ENCODE data around the gene APEH. TPM values are rescaled to one million over a fixed set of nuclear protein-coding genes. Genes with fewer than 3 reads are reported as not detected.

The APEH gene
- total RNA-seq, 2 donors from 2014 or later: 57.6 to 108 TPM

- Histone ChIP-seq H3K9me3 (no peaks in the 10 kb centered on the region), H3K27me3 (replicated peaks; ENCODE audit: insufficient read depth) (no peaks in the 10 kb centered on the region), H3K36me3 (no peaks in the 10 kb centered on the region), H3K4me1 (ENCODE audit: control insufficient read depth in 1 of 2, low read depth in 2 of 2) (no peaks in the 10 kb centered on the region), H3K4me3 (no peak overlapping the region), H3K27ac (no peak overlapping the region)
- no peak for TF ChIP-seq CTCF (IDR thresholded peaks at IDR 0.05)
- DNase-seq (ENCODE audit: low spot score): no peak
- no peak for ATAC-seq (ENCODE audit: insufficient number of reproducible peaks, low FRiP score, low read depth)
These were observed 11.3 kb upstream of the APEH start for GRCh38 chr3:49662720-49663413.

- Histone ChIP-seq H3K9me3 (no peaks in the 10 kb centered on the region), H3K36me3 (no peaks in the 10 kb centered on the region), H3K27me3 (replicated peaks; ENCODE audit: insufficient read depth) (no peaks in the 10 kb centered on the region), H3K4me3 (no peak overlapping the region), H3K4me1 (ENCODE audit: control insufficient read depth in 1 of 2, low read depth in 2 of 2) (no peaks in the 10 kb centered on the region), H3K27ac (no peak overlapping the region)
- no peak for TF ChIP-seq CTCF (IDR thresholded peaks at IDR 0.05)
- ATAC-seq (ENCODE audit: insufficient number of reproducible peaks, low FRiP score, low read depth): no peak
- no peak for DNase-seq (ENCODE audit: low spot score)
These were observed 10.3 kb upstream of the APEH start for GRCh38 chr3:49663831-49664230.

- Histone ChIP-seq H3K9me3 (no peaks in the 10 kb centered on the region), H3K27ac (no peak overlapping the region), H3K36me3 (no peaks in the 10 kb centered on the region), H3K4me3 (no peak overlapping the region), H3K4me1 (ENCODE audit: control insufficient read depth in 1 of 2, low read depth in 2 of 2) (no peaks in the 10 kb centered on the region), H3K27me3 (replicated peaks; ENCODE audit: insufficient read depth) (no peaks in the 10 kb centered on the region)
- ATAC-seq (ENCODE audit: insufficient number of reproducible peaks, low FRiP score, low read depth): no peak
- TF ChIP-seq CTCF (IDR thresholded peaks at IDR 0.05): no peak
- DNase-seq (ENCODE audit: low spot score): no peak
These were observed 9.9 kb upstream of the APEH start for GRCh38 chr3:49664300-49664699.

DNA sequence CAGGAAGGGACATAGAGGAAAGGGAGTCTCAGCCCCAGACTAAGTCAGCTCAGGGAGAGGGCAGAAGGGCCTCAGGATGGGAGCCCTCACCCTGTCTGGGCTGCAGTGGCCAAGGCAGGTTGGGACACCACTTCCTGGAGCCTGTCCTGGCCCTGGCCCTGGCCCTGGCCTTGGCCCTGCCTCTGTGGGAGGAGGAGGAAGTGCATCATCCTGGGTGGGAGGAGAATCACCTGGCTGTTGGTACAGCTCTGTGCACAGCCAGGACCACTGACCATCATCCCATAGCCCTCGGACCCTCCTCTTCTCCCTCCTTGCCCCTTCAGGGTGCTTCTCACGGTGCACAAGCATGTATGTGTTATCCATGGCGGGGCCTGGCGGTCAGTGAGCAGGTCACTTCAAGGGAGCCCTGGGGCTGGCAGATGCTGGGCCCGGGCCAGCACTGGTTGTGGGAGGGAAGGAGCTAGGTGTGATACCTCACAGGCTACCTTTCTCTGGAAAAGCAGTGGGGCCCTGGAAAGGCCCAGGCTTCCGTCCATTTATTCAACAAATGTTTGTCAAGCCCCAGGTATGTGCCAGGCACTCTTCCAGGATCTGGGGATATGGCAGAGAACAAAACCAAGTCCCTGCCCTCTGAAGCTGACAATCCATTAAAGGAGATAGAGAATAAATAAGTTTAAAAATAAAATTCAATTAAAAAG, 8.2 kb upstream of the APEH start:
- Histone ChIP-seq H3K27me3 (replicated peaks; ENCODE audit: insufficient read depth) (no peaks in the 10 kb centered on the region), H3K36me3 (no peaks in the 10 kb centered on the region), H3K27ac (no peak overlapping the region), H3K4me3 (no peak overlapping the region), H3K9me3 (no peaks in the 10 kb centered on the region), H3K4me1 (ENCODE audit: control insufficient read depth in 1 of 2, low read depth in 2 of 2) (no peaks in the 10 kb centered on the region)
- TF ChIP-seq CTCF (IDR thresholded peaks at IDR 0.05): no peak
- DNase-seq (ENCODE audit: low spot score) (no peak), ATAC-seq (ENCODE audit: insufficient number of reproducible peaks, low FRiP score, low read depth) (no peak)

GRCh38 chr3:49666592-49666991, 7.6 kb upstream of the APEH start:
- Histone ChIP-seq H3K9me3 (no peaks in the 10 kb centered on the region), H3K4me1 (ENCODE audit: control insufficient read depth in 1 of 2, low read depth in 2 of 2) (no peaks in the 10 kb centered on the region), H3K27me3 (replicated peaks; ENCODE audit: insufficient read depth) (no peaks in the 10 kb centered on the region), H3K36me3 (no peaks in the 10 kb centered on the region), H3K4me3 (no peak overlapping the region), H3K27ac (no peak overlapping the region)
- no peak for DNase-seq (ENCODE audit: low spot score)
- ATAC-seq (ENCODE audit: insufficient number of reproducible peaks, low FRiP score, low read depth): no peak
- no peak for TF ChIP-seq CTCF (IDR thresholded peaks at IDR 0.05)
